Keratinocyte (primary cell): ENCODE results near the gene TMEM126A. TPM values are rescaled to one million over a fixed set of nuclear protein-coding genes. Genes with fewer than 3 reads are reported as not detected.

ENCODE experiments used
- DNase-seq: peaks from one replicate; pipeline ENCODE4 v3.0.0-alpha.2; 2011; ENCODE audit warnings: low read depth, missing footprints, low spot score
- FAIRE-seq: peaks from 2 replicates; lab custom pipeline; 2011; peaks lifted over from hg19 to GRCh38; lab: Jason Lieb, UNC
- H2AFZ ChIP-seq: 2 replicates; pipeline ENCODE4 v1.6.0; 2012; ENCODE audit warnings: low read length, control low read depth, inconsistent platforms; ENCODE audit not compliant: control insufficient read depth
- H3K27ac ChIP-seq: 2 replicates; pipeline ENCODE4 v1.5.1; 2011; ENCODE audit warnings: low read length; ENCODE audit not compliant: control insufficient read depth, insufficient read depth
- H3K27me3 ChIP-seq: 3 replicates; pipeline ENCODE4 v1.6.0; 2011; ENCODE audit warnings: low read length; ENCODE audit not compliant: control insufficient read depth, insufficient read depth; ENCODE audit errors: extremely low read depth
- H3K36me3 ChIP-seq, 2 experiments: 2 replicates in 1 of 2; 3 replicates in 1 of 2; pipeline ENCODE4 v1.5.1; 2011; ENCODE audit warnings: low read length in 2 of 2, mild to moderate bottlenecking in 1 of 2; ENCODE audit not compliant: control insufficient read depth in 2 of 2, insufficient read depth in 2 of 2; ENCODE audit errors: extremely low read depth in 1 of 2
- H3K4me1 ChIP-seq: 3 replicates; pipeline ENCODE4 v1.5.1; 2011; ENCODE audit warnings: low read length; ENCODE audit not compliant: control insufficient read depth, insufficient read depth; ENCODE audit errors: extremely low read depth
- H3K4me2 ChIP-seq: 3 replicates; pipeline ENCODE4 v1.6.0; 2011; ENCODE audit warnings: low read depth, low read length; ENCODE audit not compliant: control insufficient read depth, insufficient read depth; ENCODE audit errors: extremely low read depth
- H3K4me3 ChIP-seq, 3 experiments: fragments of 200-600 bp in 1 of 3; sonication (generic) in 1 of 3; 2 replicates in 2 of 3; 3 replicates in 1 of 3; pipeline ENCODE4 v1.5.1; 2011 to 2016; ENCODE audit warnings: low read length in 3 of 3, mild to moderate bottlenecking in 3 of 3, control low read depth in 2 of 3, inconsistent platforms in 1 of 3, low read depth in 1 of 3, mixed read lengths in 1 of 3, mixed run types in 1 of 3, moderate library complexity in 1 of 3; ENCODE audit not compliant: control insufficient read depth in 2 of 3, insufficient read depth in 2 of 3; ENCODE audit errors: extremely low read depth in 1 of 3
- H3K79me2 ChIP-seq: 2 replicates; pipeline ENCODE4 v1.6.0; 2012; ENCODE audit warnings: low read length; ENCODE audit not compliant: control insufficient read depth, insufficient read depth
- H3K9ac ChIP-seq: 3 replicates; pipeline ENCODE4 v1.6.0; 2011; ENCODE audit warnings: low read length; ENCODE audit not compliant: control insufficient read depth, insufficient read depth; ENCODE audit errors: extremely low read depth
- H3K9me1 ChIP-seq: 3 replicates; pipeline ENCODE4 v1.6.0; 2011; ENCODE audit warnings: low read length; ENCODE audit not compliant: control insufficient read depth, insufficient read depth; ENCODE audit errors: extremely low read depth
- H3K9me3 ChIP-seq: 2 replicates; pipeline ENCODE4 v1.5.1; 2012; ENCODE audit warnings: low read depth, low read length; ENCODE audit not compliant: control insufficient read depth
- H4K20me1 ChIP-seq: 3 replicates; pipeline ENCODE4 v1.6.0; 2011; ENCODE audit warnings: low read length; ENCODE audit not compliant: control insufficient read depth, insufficient read depth; ENCODE audit errors: extremely low read depth
- EZH2 ChIP-seq: IDR thresholded peaks from one replicate; pipeline ENCODE4 v1.6.1; 2012; ENCODE audit warnings: inconsistent platforms, mild to moderate bottlenecking, low read length, moderate library complexity
- dilution Hi-C: fragments of 300-500 bp; cut with MboI; formaldehyde crosslinking; loops from one replicate; pipeline ENCODE4 v1.7.0; 2020; ENCODE audit warnings: low sequenced_read_pairs; ENCODE audit not compliant: extremely low pct_ligation_motif_present
- polyA minus RNA-seq, 3 experiments: library from RNA; depleted of rRNA, polyadenylated mRNA; stranded (reverse); fragments of >200 nt; gene quantifications; 1 replicate in 1 of 3; 2 replicates in 1 of 3; 3 replicates in 1 of 3; pipeline ENCODE4 v1.2.3, GENCODE V29; 2011
- polyA plus RNA-seq, 5 experiments: library from polyadenylated mRNA; depleted of rRNA in 3 of 5; stranded (reverse) in 3 of 5; stranded (forward) in 1 of 5; unstranded in 1 of 5; fragments of >200 nt; gene quantifications; 1 replicate in 1 of 5; 2 replicates in 3 of 5; 3 replicates in 1 of 5; pipeline versions ENCODE4 v1.2.1 to v1.2.3, GENCODE V29; 2011 to 2012; ENCODE audit warnings: missing spikeins in 2 of 5, low read depth in 1 of 5, low replicate concordance in 1 of 5
- TF ChIP-seq, protein P1 (sequence below), 3 experiments: IDR thresholded peaks in 1 of 3; conservative IDR thresholded peaks in 1 of 3; optimal IDR thresholded peaks in 1 of 3; 2 replicates in 2 of 3; 3 replicates in 1 of 3; pipeline versions ENCODE3 to v1.5.1; 2011; ENCODE audit warnings: low read length in 3 of 3, mild to moderate bottlenecking in 3 of 3, moderate library complexity in 2 of 3, control low read depth in 1 of 3, inconsistent platforms in 1 of 3; ENCODE audit not compliant: insufficient read depth in 2 of 3; ENCODE audit errors: extremely low read depth in 1 of 3

TMEM126A gene
- polyA plus RNA-seq (32.9 to 70.2 TPM (median 45.3 TPM) in 3 replicates), polyA minus RNA-seq (4.1 to 24.3 TPM (median 15.4 TPM) in 3 replicates)
- polyA plus RNA-seq (2011; ENCODE audit: low read depth): 6.0 TPM
- 32.3 and 73.5 TPM in 2 replicates for polyA plus RNA-seq (2011; cell fraction: cytosol; rRNA removed)
- polyA plus RNA-seq (2011; cell fraction: nucleus; rRNA removed): 15.7 and 24.8 TPM in 2 replicates
- 33.0 and 46.1 TPM in 2 replicates for polyA plus RNA-seq (2012; ENCODE audit: low replicate concordance)
- 10.2 TPM for polyA minus RNA-seq (2011; cell fraction: cytosol; rRNA and poly(A)+ RNA removed)
- polyA minus RNA-seq (2011; cell fraction: nucleus; rRNA and poly(A)+ RNA removed): 1.9 and 3.3 TPM in 2 replicates

DNA sequence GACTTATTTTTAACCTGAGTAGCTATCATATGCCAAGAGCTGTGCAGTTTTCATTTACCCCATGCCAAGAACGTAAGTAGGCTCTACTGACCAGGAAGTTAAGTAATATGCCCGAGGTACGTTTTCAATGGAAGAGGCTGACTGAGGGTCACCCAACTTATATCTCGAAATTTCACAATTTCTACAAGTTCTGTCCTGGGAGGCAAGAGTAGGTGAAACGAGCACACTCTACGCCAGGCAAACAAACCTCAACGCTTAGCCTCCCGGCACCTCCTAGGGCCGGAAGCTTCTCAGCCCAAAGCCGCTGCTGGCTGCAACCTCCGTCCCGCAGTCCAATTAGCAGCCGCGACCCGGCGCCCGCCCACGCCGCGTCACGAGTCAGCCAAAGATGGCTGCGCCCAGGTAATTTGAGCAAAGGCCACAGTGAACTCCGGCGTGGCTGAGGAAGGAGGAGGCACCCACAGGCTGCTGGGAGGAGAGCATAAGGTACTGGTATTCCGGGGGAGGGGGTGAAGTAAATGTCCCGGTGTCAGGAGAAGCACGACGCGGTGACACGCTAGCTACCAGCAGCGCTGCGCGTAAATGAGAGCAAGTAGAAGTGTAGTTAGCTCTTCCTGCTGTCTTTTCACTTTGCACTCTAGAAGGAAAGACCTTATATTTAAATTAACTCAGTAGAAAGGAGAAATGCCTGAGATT lies at the start of gene TMEM126A:
TSS of gene TMEM126A (plus strand) at position 364 of the 696 bp plus-strand sequence. CDS start 2,289 bp downstream, outside the sequence.
- Histone ChIP-seq H3K9ac (peak within 1 kb of the TSS; percentile 91), H3K9me3 (no peaks in the 10 kb centered on the region), H3K27me3 (no peaks in the 10 kb centered on the region), H3K36me3 (peaks cover 1 to 3% of the 10 kb centered on the region in 2 experiments), H3K4me1 (no peaks in the 10 kb centered on the region), H3K4me2 (peak within 1 kb of the TSS; percentile 90), H2AFZ (peak within 1 kb of the TSS; percentile 98), H3K9me1 (no peaks in the 10 kb centered on the region), H3K27ac (peak within 1 kb of the TSS; percentile 85), H4K20me1 (no peaks in the 10 kb centered on the region), H3K4me3 (peak within 1 kb of the TSS; percentile 55 to 94 (median 94)), H3K79me2 (peaks cover 17% of the 10 kb centered on the region)
- DNase-seq (no peak), FAIRE-seq (no peak)
- dilution Hi-C loops: no loop called here
- TF ChIP-seq, protein P1, sequence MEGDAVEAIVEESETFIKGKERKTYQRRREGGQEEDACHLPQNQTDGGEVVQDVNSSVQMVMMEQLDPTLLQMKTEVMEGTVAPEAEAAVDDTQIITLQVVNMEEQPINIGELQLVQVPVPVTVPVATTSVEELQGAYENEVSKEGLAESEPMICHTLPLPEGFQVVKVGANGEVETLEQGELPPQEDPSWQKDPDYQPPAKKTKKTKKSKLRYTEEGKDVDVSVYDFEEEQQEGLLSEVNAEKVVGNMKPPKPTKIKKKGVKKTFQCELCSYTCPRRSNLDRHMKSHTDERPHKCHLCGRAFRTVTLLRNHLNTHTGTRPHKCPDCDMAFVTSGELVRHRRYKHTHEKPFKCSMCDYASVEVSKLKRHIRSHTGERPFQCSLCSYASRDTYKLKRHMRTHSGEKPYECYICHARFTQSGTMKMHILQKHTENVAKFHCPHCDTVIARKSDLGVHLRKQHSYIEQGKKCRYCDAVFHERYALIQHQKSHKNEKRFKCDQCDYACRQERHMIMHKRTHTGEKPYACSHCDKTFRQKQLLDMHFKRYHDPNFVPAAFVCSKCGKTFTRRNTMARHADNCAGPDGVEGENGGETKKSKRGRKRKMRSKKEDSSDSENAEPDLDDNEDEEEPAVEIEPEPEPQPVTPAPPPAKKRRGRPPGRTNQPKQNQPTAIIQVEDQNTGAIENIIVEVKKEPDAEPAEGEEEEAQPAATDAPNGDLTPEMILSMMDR (optimal IDR thresholded peaks at IDR 0.05 in 1 of 3, IDR thresholded peaks at IDR 0.05 in 1 of 3, conservative IDR thresholded peaks at IDR 0.05 in 1 of 3; ENCODE audit: extremely low read depth in 1 of 3, insufficient read depth in 2 of 3, low read length in 3 of 3): no peak
- TF ChIP-seq EZH2: no peak

DNA sequence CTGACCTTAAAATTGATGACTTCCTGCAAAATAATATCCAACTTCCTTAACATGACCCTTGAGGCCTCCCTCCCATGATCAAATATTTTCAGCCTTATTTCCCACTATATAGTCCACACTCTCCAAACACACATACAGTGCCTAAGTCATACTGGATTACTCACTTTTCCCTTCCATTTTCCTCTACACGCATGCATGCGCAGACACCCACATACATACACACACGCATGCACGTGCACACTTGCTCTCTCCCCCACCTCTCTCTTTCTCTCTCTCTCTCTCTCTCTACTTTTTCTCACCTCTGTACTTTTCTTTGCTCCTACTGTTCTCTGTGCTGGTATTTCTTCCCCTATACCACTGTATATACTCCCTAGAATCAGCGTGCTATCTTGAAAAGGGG lies 48.7 kb upstream of the TMEM126A start:
- Histone ChIP-seq H3K9ac (no peak overlapping the region), H3K9me3 (no peaks in the 10 kb centered on the region), H3K4me3 (no peak overlapping the region), H3K4me1 (no peaks in the 10 kb centered on the region), H3K36me3 (no peaks in the 10 kb centered on the region), H3K79me2 (no peaks in the 10 kb centered on the region), H3K4me2 (no peak overlapping the region), H3K27me3 (no peaks in the 10 kb centered on the region), H3K27ac (no peak overlapping the region), H2AFZ (no peak overlapping the region), H3K9me1 (no peaks in the 10 kb centered on the region), H4K20me1 (no peaks in the 10 kb centered on the region)
- no peak for DNase-seq
- dilution Hi-C loops: no loop called here
- no peak for TF ChIP-seq EZH2
- TF ChIP-seq, protein P1 (optimal IDR thresholded peaks at IDR 0.05 in 1 of 3, IDR thresholded peaks at IDR 0.05 in 1 of 3, conservative IDR thresholded peaks at IDR 0.05 in 1 of 3; ENCODE audit: extremely low read depth in 1 of 3, insufficient read depth in 2 of 3, low read length in 3 of 3): no peak
- FAIRE-seq: no peak
